K562 (cell line): Measurements from ENCODE around the gene ST6GALNAC1. TPM values are rescaled to one million over a fixed set of nuclear protein-coding genes. Genes with fewer than 3 reads are reported as not detected.
A peak's percentile ranks its signal among the peaks of the same experiment; 100 is the strongest.

Experiments
- CHD4 ChIP-seq: fragments of 200-600 bp; sonication (generic); IDR thresholded peaks from 3 replicates; pipeline ENCODE4 v1.6.1; 2012; ENCODE audit warnings: low read depth, mild to moderate bottlenecking, mixed read lengths, low read length, inconsistent platforms; ENCODE audit not compliant: insufficient read depth, insufficient replicate concordance, poor library complexity, severe bottlenecking
- CREB3L1 ChIP-seq: fragments of 450-650 bp; IDR thresholded peaks from 2 replicates; pipeline ENCODE4 v1.6.1; 2014; ENCODE audit warnings: low read depth, mild to moderate bottlenecking, moderate library complexity, borderline replicate concordance
- CXXC5 ChIP-seq: fragments of 250-450 bp; sonication (Bioruptor Pico); IDR thresholded peaks from 2 replicates; pipeline ENCODE4 v1.8.0; 2022; ENCODE audit warnings: inconsistent platforms, mild to moderate bottlenecking, moderate library complexity
- DACH1 ChIP-seq: fragments of 450-650 bp; IDR thresholded peaks from 2 replicates; pipeline ENCODE4 v1.6.1; 2018; ENCODE audit not compliant: partially characterized antibody
- E4F1 ChIP-seq: fragments of 250-450 bp; sonication (Bioruptor Pico); IDR thresholded peaks from 2 replicates; pipeline ENCODE4 v1.5.0; 2021; ENCODE audit warnings: mild to moderate bottlenecking, borderline replicate concordance
- GATAD2A ChIP-seq: fragments of 450-650 bp; IDR thresholded peaks from 2 replicates; pipeline ENCODE4 v1.6.1; 2017
- HDAC8 ChIP-seq: fragments of 450-650 bp; IDR thresholded peaks from 2 replicates; pipeline ENCODE4 v1.6.1; 2016; ENCODE audit warnings: mild to moderate bottlenecking, missing genetic modification characterization, moderate library complexity, missing compliant biosample characterization
- HES1 ChIP-seq: fragments of 450-650 bp; IDR thresholded peaks from 2 replicates; pipeline ENCODE4 v1.6.1; 2016; ENCODE audit warnings: low read depth, mild to moderate bottlenecking, moderate library complexity
- HNRNPH1 ChIP-seq: fragments of 200-400 bp; formaldehyde crosslinking; optimal IDR thresholded peaks from 2 replicates; pipeline ENCODE3; 2017; ENCODE audit warnings: low read depth, mild to moderate bottlenecking, low read length, moderate library complexity
- PML ChIP-seq: IDR thresholded peaks from 2 replicates; pipeline ENCODE4 v1.6.1; 2012; ENCODE audit warnings: low read length, inconsistent platforms
- RNF2 ChIP-seq: sonication (generic); IDR thresholded peaks from 2 replicates; pipeline ENCODE4 v1.6.1; 2016
- SAFB2 ChIP-seq: fragments of 200-400 bp; formaldehyde crosslinking; IDR thresholded peaks from 2 replicates; pipeline ENCODE4 v1.6.1; 2018; ENCODE audit warnings: borderline replicate concordance, low read length, low read depth, moderate library complexity; ENCODE audit not compliant: severe bottlenecking
- SLC30A9 ChIP-seq: fragments of 250-450 bp; sonication (Bioruptor Pico); IDR thresholded peaks from 2 replicates; pipeline ENCODE4 v1.8.0; 2022; ENCODE audit warnings: mild to moderate bottlenecking, moderate library complexity
- SOX6 ChIP-seq: fragments of 450-650 bp; IDR thresholded peaks from 2 replicates; pipeline ENCODE4 v1.6.1; 2014; ENCODE audit warnings: mild to moderate bottlenecking
- TARDBP ChIP-seq: fragments of 450-650 bp; IDR thresholded peaks from 2 replicates; pipeline ENCODE4 v1.6.1; 2016
- TEAD2 ChIP-seq: fragments of 450-650 bp; IDR thresholded peaks from 2 replicates; pipeline ENCODE4 v1.6.1; 2016; ENCODE audit warnings: missing genetic modification characterization, control low read depth, missing compliant biosample characterization
- ZFP30 ChIP-seq: fragments of 250-450 bp; sonication (Bioruptor Pico); IDR thresholded peaks from 2 replicates; pipeline ENCODE4 v1.8.0; 2022; ENCODE audit warnings: moderate library complexity, mild to moderate bottlenecking, inconsistent platforms, borderline replicate concordance
- ZNF133 ChIP-seq: fragments of 250-450 bp; sonication (Bioruptor Pico); IDR thresholded peaks from 2 replicates; pipeline ENCODE4 v1.4.0; 2020; ENCODE audit warnings: mild to moderate bottlenecking
- ZNF165 ChIP-seq: fragments of 250-450 bp; sonication (Bioruptor Pico); IDR thresholded peaks from 2 replicates; pipeline ENCODE4 v1.4.0; 2020; ENCODE audit warnings: borderline replicate concordance
- ZNF431 ChIP-seq: sonication (generic); formaldehyde crosslinking; IDR thresholded peaks from 2 replicates; pipeline ENCODE4 v1.8.0; 2022; ENCODE audit warnings: mild to moderate bottlenecking, missing genetic modification reagents
- ZNF592 ChIP-seq: fragments of 450-650 bp; IDR thresholded peaks from 2 replicates; pipeline ENCODE4 v1.6.1; 2017; ENCODE audit warnings: antibody characterized with exemption, mild to moderate bottlenecking
- polyA plus RNA-seq, 8 experiments: library from polyadenylated mRNA; depleted of rRNA in 4 of 8; stranded (reverse) in 5 of 8; unstranded in 3 of 8; fragments of >200 nt; fragmentation: Nextera tagmentation in 2 of 8; fragmentation: Illumina TruSeq in 1 of 8; extraction: Ambion mirVana in 2 of 8; extraction: Trizol in 1 of 8; gene quantifications; 2 replicates each; pipeline versions ENCODE4 v1.2.1 to v1.2.3, GENCODE V29; 2011 to 2014; ENCODE audit warnings: inconsistent platforms in 1 of 8, missing spikeins in 1 of 8
- total RNA-seq, 7 experiments: library from RNA; depleted of rRNA in 6 of 7; stranded (reverse); fragments of >200 nt in 6 of 7; fragmentation: Illumina TruSeq in 2 of 7; extraction: Trizol in 2 of 7; gene quantifications; 2 replicates each; pipeline versions ENCODE4 v1.2.1 to v1.2.3, GENCODE V29; 2011 to 2021; ENCODE audit warnings: low replicate concordance in 1 of 7

Gene ST6GALNAC1
- total and polyA plus RNA-seq, 9 of the 15 experiments (the other 6 are each of a cell fraction or from before 2014, with no cell fraction given): 20.6 to 68.4 (median 50.5) TPM

GRCh38 chr17:76643553-76644148 is at the start of gene ST6GALNAC1 (continued):
- TF ChIP-seq ZNF592: peak; percentile 96
- TF ChIP-seq E4F1 (CRISPR knock-in tag): no peak
- peak; percentile 95 for TF ChIP-seq SOX6
- TF ChIP-seq TEAD2 (tag): no peak; the same call in 1 of the 2 replicates
- TF ChIP-seq SAFB2: no peak
- no peak for TF ChIP-seq ZNF133
- TF ChIP-seq ZNF165 (CRISPR knock-in tag): no peak
- peak; percentile 97; the same call in 1 of the 2 replicates for TF ChIP-seq CREB3L1
- TF ChIP-seq HES1: no peak
- TF ChIP-seq SLC30A9: no peak
- TF ChIP-seq ZFP30: no peak
- no peak for TF ChIP-seq CHD4
- TF ChIP-seq ZNF431 (CRISPR knock-in tag): no peak; the same call in 1 of the 2 replicates
- peak; percentile 55 for TF ChIP-seq CXXC5 (CRISPR knock-in tag)
- TF ChIP-seq RNF2: no peak; the same call in 1 of the 2 replicates
- peak; percentile 62; the same call in 1 of the 2 replicates for TF ChIP-seq PML
- TF ChIP-seq HDAC8: no peak
- TF ChIP-seq TARDBP: no peak
- 0 out of 2 replicates have a peak, but pooled peaks have one; percentile 14 for TF ChIP-seq GATAD2A
- TF ChIP-seq DACH1: no peak
- no peak for TF ChIP-seq HNRNPH1
